B cell (primary cell): Measurements from ENCODE around the gene PLEKHA5. TPM values are rescaled to one million over a fixed set of nuclear protein-coding genes. Genes with fewer than 3 reads are reported as not detected.
"Not testable (repeated sequence)": the region's sequence is repeated elsewhere in the genome, so short reads cannot be mapped to it uniquely, and the experiment has no call there.

ENCODE experiments used
- ATAC-seq: fragments of 200-7000 bp; cut with Tn5 transposase; one replicate; pipeline ENCODE4 v1.10.0; 2021; ENCODE audit warnings: low read depth, mild to moderate bottlenecking, moderate number of reproducible peaks, moderate library complexity
- CTCF ChIA-PET: fragments of 350-600 bp; sonication (Branson Sonifier 250); formaldehyde crosslinking; loops from one replicate; lab custom pipeline; 2021; ENCODE audit warnings: antibody characterized with exemption, inconsistent platforms; lab: Charles Lee
- POLR2A ChIA-PET: fragments of 350-600 bp; sonication (Branson Sonifier 250); formaldehyde crosslinking; loops from one replicate; lab custom pipeline; 2021; ENCODE audit warnings: antibody characterized with exemption; lab: Charles Lee
- DNase-seq: peaks from one replicate; pipeline ENCODE4 v3.0.0; 2013
- H2AFZ ChIP-seq: 2 replicates; pipeline ENCODE4 v1.6.1; 2012; ENCODE audit warnings: mild to moderate bottlenecking, low read depth, low read length; ENCODE audit not compliant: insufficient read depth, poor library complexity, severe bottlenecking
- H3K27ac ChIP-seq, 2 donors: 1 replicate in 1 of 2; 2 replicates in 1 of 2; pipeline ENCODE4 v1.5.1; 2012 to 2013; ENCODE audit warnings: low read length in 2 of 2, mild to moderate bottlenecking in 2 of 2, moderate library complexity in 1 of 2
- H3K27me3 ChIP-seq, 4 experiments: fragments of 200-600 bp in 1 of 4; sonication (generic) in 1 of 4; replicated peaks in 1 of 4; 1 replicate in 2 of 4; 2 replicates in 2 of 4; pipeline versions ENCODE4 v1.6.1 to v1.7.0; 2013 to 2016; ENCODE audit warnings: low read length in 3 of 4, mild to moderate bottlenecking in 2 of 4, mixed read lengths in 1 of 4, moderate library complexity in 1 of 4; ENCODE audit not compliant: insufficient read depth in 4 of 4, control insufficient read depth in 3 of 4; ENCODE audit errors: control extremely low read depth in 1 of 4
- H3K36me3 ChIP-seq, 2 experiments: replicated peaks in 1 of 2; 1 replicate in 1 of 2; 2 replicates in 1 of 2; pipeline versions ENCODE4 v1.6.1 to v1.7.1; 2013; ENCODE audit warnings: low read length in 1 of 2; ENCODE audit not compliant: insufficient read depth in 2 of 2, control insufficient read depth in 1 of 2; ENCODE audit errors: control extremely low read depth in 1 of 2, extremely low read depth in 1 of 2
- H3K4me1 ChIP-seq, 2 donors: fragments of 200-600 bp in 1 of 2; sonication (generic) in 1 of 2; 1 replicate in 1 of 2; 2 replicates in 1 of 2; pipeline versions ENCODE4 v1.5.1 to v1.6.1; 2013 to 2017; ENCODE audit warnings: low read length in 2 of 2; ENCODE audit not compliant: control insufficient read depth in 2 of 2, insufficient read depth in 2 of 2
- H3K4me2 ChIP-seq: replicated peaks from 2 replicates; pipeline ENCODE3; 2012; ENCODE audit warnings: mild to moderate bottlenecking, low read depth, low read length; ENCODE audit not compliant: poor library complexity, severe bottlenecking
- H3K4me3 ChIP-seq, 5 experiments: fragments of 200-600 bp in 1 of 5; sonication (generic) in 1 of 5; 1 replicate in 3 of 5; 2 replicates in 2 of 5; pipeline versions ENCODE4 v1.5.1 to v1.7.0; 2011 to 2016; ENCODE audit warnings: low read length in 4 of 5, mild to moderate bottlenecking in 4 of 5, low read depth in 2 of 5, control low read depth in 1 of 5, moderate library complexity in 1 of 5; ENCODE audit not compliant: insufficient read depth in 1 of 5; ENCODE audit errors: control extremely low read depth in 1 of 5, extremely low read depth in 1 of 5
- H3K79me2 ChIP-seq: fragments of 200-600 bp; sonication (generic); one replicate; pipeline ENCODE4 v1.6.0; 2016; ENCODE audit warnings: low read length; ENCODE audit not compliant: control insufficient read depth, insufficient read depth
- H3K9ac ChIP-seq: fragments of 200-600 bp; sonication (generic); 2 replicates; pipeline ENCODE4 v1.6.1; 2017; ENCODE audit warnings: mild to moderate bottlenecking, low read length, moderate library complexity
- H3K9me3 ChIP-seq, 3 donors: one replicate each; pipeline versions ENCODE4 v1.6.1 to v1.7.1; 2013; ENCODE audit warnings: low read length in 2 of 3; ENCODE audit not compliant: control insufficient read depth in 2 of 3, insufficient read depth in 1 of 3; ENCODE audit errors: control extremely low read depth in 1 of 3
- H4K20me1 ChIP-seq: 2 replicates; pipeline ENCODE4 v1.6.0; 2012; ENCODE audit warnings: mild to moderate bottlenecking, low read length; ENCODE audit not compliant: insufficient read depth, control insufficient read depth, poor library complexity, severe bottlenecking
- H3K27ac Mint-ChIP-seq: one replicate; pipeline ENCODE4 v1.8.0; 2021; ENCODE audit warnings: mixed read lengths
- H3K27me3 Mint-ChIP-seq: one replicate; pipeline ENCODE4 v1.8.0; 2021; ENCODE audit warnings: mixed read lengths
- H3K4me1 Mint-ChIP-seq: one replicate; pipeline ENCODE4 v1.8.0; 2021; ENCODE audit warnings: mixed read lengths
- H3K4me3 Mint-ChIP-seq: one replicate; pipeline ENCODE4 v1.8.0; 2021; ENCODE audit warnings: mixed read lengths
- H3K9me3 Mint-ChIP-seq: one replicate; pipeline ENCODE4 v1.8.0; 2022; ENCODE audit warnings: mixed read lengths; ENCODE audit not compliant: insufficient read depth
- CTCF ChIP-seq: fragments of 200-600 bp; IDR thresholded peaks from one replicate; pipeline ENCODE4 v1.8.0; 2022; ENCODE audit warnings: antibody characterized with exemption, mild to moderate bottlenecking
- EZH2 ChIP-seq: IDR thresholded peaks from 2 replicates; pipeline ENCODE4 v1.6.1; 2012; ENCODE audit warnings: borderline replicate concordance, low read depth, mild to moderate bottlenecking, moderate library complexity, low read length; ENCODE audit not compliant: insufficient read depth, poor library complexity, severe bottlenecking
- WGBS: methylation state at CpG from one replicate; pipeline ENCODE4 v1.1.5; 2013; ENCODE audit warnings: missing lambda C conversion rate; ENCODE audit not compliant: insufficient coverage; 5-methylcytosine and 5-hydroxymethylcytosine counted together
- intact Hi-C: fragments of 100-400 bp; cut with micrococcal nuclease; formaldehyde crosslinking; loops from one replicate; pipeline ENCODE4 v1.10.0; 2022
- polyA plus RNA-seq: library from polyadenylated mRNA; depleted of rRNA; stranded (reverse); fragments of >200 nt; gene quantifications from 2 replicates; pipeline ENCODE4 v1.2.3, GENCODE V29; 2012
- total RNA-seq, 2 donors: library from RNA; stranded (reverse); fragments of 120-200 nt in 1 of 2; gene quantifications; 1 replicate in 1 of 2; 2 replicates in 1 of 2; pipeline versions ENCODE4 v1.2.3 to v1.2.4, GENCODE V29; 2013 to 2022

PLEKHA5 gene
- total and polyA plus RNA-seq, 2 donors (not counting 1 experiment from before 2014, with no cell fraction given), result 0.03 to 0.22 TPM

GRCh38 chr12:19411234-19412204, 282.0 kb downstream of the PLEKHA5 start:
- Histone ChIP-seq H3K36me3 (no peaks in the 10 kb centered on the region), H3K9ac (no peak overlapping the region), H3K4me2 (no peak overlapping the region), H3K79me2 (no peaks in the 10 kb centered on the region), H3K27ac (no peak overlapping the region), H3K9me3 (no peaks in the 10 kb centered on the region), H3K4me3 (no peak overlapping the region), H2AFZ (no peak overlapping the region), H3K27me3 (no peaks in the 10 kb centered on the region), H4K20me1 (no peaks in the 10 kb centered on the region), H3K4me1 (no peaks in the 10 kb centered on the region)
- H3K27me3 Mint-ChIP-seq, result no peaks in the 10 kb centered on the region
- DNase-seq (no peak), ATAC-seq (no peak)
- CTCF ChIA-PET, result no interaction called here
- no peak overlapping the region for H3K27ac Mint-ChIP-seq
- no peak overlapping the region for H3K4me3 Mint-ChIP-seq
- H3K9me3 Mint-ChIP-seq, result no peaks in the 10 kb centered on the region
- POLR2A ChIA-PET, result no interaction called here
- no peaks in the 10 kb centered on the region for H3K4me1 Mint-ChIP-seq
- no peak for TF ChIP-seq EZH2
- TF ChIP-seq CTCF, result no peak
- intact Hi-C loops, result no loop called here
- 97% methylated on average over 8 of the region's 10 CpGs for WGBS

- Histone ChIP-seq H3K4me3 (no peak overlapping the region), H3K4me1 (no peaks in the 10 kb centered on the region), H4K20me1 (no peaks in the 10 kb centered on the region), H3K27me3 (no peaks in the 10 kb centered on the region), H3K9me3 (no peaks in the 10 kb centered on the region), H3K27ac (no peak overlapping the region), H3K4me2 (no peak overlapping the region), H3K36me3 (no peaks in the 10 kb centered on the region), H2AFZ (no peak overlapping the region), H3K9ac (no peak overlapping the region), H3K79me2 (no peaks in the 10 kb centered on the region)
- TF ChIP-seq CTCF (no peak), EZH2 (no peak)
- Mint-ChIP-seq H3K27ac (no peak overlapping the region), H3K4me3 (no peak overlapping the region), H3K4me1 (no peaks in the 10 kb centered on the region), H3K27me3 (no peaks in the 10 kb centered on the region), H3K9me3 (no peaks in the 10 kb centered on the region)
- intact Hi-C loops, result no loop called here
- DNase-seq (no peak), ATAC-seq (no peak)
- ChIA-PET POLR2A (no interaction called here), CTCF (no interaction called here)
- WGBS, result over 99% methylated on average over 21 of the region's 23 CpGs
Observed at GRCh38 chr12:19412844-19413243, 283.3 kb downstream of the PLEKHA5 start.

GRCh38 chr12:19413582-19413981, 284.0 kb downstream of the PLEKHA5 start:
- H2AFZ ChIP-seq, H3K4me2 ChIP-seq, H3K4me1 Mint-ChIP-seq, CTCF ChIA-PET, ATAC-seq, H4K20me1 ChIP-seq, H3K36me3 ChIP-seq, H3K79me2 ChIP-seq, intact Hi-C loops, H3K27ac ChIP-seq, H3K27me3 ChIP-seq, H3K4me1 ChIP-seq, POLR2A ChIA-PET, H3K4me3 Mint-ChIP-seq, DNase-seq, H3K9ac ChIP-seq, H3K9me3 ChIP-seq, H3K27me3 Mint-ChIP-seq, H3K4me3 ChIP-seq, H3K9me3 Mint-ChIP-seq, H3K27ac Mint-ChIP-seq: not testable (repeated sequence)
- WGBS, result 100% methylated on average over 2 of the region's 5 CpGs
